ENCODE data around the gene WDR27.
"Not testable (repeated sequence)": the region's sequence is repeated elsewhere in the genome, so short reads cannot be mapped to it uniquely, and the experiment has no call there.

The WDR27 gene

DNA sequence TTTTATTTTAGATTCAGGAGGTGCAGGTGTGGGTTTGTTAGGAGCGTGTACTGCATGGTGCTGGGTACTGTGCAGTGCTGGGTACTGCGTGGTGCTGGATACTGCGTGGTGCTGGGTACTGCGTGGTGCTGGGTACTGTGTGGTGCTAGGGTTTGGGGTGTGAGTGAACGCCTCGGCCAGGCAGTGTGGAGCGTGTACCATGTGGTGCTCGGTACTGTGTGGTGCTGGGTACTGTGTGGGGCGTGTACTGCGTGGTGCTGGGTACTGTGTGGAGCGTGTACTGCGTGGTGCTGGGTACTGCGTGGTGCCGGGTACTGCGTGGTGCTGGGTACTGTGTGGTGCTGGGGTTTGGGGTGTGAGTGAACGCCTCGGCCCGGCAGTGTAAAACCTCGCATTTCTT is 62.9 kb downstream of the WDR27 start:
- no peak for DNase-seq

DNA sequence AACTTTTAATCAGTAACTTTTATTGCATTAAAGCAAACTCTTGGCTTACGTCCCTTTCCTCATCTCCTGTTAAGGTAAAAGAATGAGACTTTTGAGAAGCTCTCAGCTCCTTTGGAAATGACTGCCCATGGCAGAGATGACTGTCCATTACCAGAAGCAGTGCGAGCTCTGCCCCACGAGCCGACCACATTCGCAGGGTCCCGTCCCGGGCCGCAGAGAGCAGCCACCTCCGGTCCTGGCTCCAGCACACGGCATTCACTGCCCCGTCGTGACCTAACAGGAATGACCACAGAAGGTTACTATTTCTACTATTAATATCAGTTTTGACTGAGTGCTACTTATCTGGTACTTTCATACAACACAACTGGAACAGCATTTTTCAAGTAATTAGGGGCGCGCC is 63.4 kb downstream of the WDR27 start:
- no peak for DNase-seq

DNA sequence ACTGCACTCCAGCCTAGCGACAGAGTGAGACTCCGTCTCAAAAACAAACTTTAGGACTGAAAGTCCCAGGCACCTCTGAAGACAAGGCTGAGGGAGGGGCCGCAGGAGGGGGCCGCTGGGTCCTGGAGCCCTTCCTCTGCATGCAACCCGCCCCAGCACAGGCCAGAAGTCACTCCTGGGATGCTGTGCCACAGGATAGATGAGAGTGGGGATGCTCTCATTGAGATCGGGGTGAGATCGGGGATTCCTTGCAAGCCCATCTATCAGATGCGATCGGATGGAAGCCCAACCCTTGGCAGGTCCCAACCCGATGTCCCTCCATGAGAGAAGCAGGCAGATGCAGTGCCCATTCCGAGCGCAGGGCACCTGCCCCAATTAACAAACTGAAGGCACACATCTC is 66.5 kb downstream of the WDR27 start:
- no peak for DNase-seq

DNA sequence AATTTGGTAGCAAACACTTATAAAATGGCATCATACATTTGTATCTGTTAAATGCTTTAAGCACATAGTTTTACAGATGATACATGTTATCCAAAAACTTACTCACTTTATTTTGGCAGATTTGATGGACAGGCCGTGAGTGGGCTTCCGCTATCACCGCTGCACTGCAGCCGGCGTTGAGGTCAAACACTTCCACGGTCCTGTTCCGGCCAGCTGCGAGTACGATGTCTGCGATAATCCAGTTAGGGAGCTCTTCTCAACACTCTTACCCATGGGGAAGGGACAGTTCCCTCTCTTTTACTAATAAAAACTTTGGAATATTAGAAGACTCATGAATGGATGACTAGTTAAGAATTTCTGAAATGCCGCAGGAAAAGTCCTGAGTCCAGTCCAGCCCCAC is 69.0 kb downstream of the WDR27 start:
- DNase-seq: no peak

DNA sequence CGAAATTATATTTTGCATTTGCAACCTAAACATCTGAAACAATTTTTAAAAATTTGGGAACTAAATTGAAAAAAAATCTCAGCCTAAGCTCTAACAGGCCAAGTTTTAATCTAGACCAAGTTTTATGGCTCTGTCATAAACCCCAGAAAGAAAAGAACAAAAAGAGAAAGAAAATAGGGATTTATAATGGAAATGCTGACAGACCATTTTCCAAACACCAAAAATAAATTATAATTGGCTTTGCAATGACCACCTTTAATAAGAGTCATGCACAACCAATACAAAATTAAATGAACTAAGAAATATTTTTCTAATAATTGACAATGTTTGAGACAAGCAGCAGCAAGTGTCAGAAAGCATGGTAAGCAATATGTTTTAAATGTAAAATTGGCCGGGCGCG is 72.6 kb downstream of the WDR27 start:
- no peak for DNase-seq

DNA sequence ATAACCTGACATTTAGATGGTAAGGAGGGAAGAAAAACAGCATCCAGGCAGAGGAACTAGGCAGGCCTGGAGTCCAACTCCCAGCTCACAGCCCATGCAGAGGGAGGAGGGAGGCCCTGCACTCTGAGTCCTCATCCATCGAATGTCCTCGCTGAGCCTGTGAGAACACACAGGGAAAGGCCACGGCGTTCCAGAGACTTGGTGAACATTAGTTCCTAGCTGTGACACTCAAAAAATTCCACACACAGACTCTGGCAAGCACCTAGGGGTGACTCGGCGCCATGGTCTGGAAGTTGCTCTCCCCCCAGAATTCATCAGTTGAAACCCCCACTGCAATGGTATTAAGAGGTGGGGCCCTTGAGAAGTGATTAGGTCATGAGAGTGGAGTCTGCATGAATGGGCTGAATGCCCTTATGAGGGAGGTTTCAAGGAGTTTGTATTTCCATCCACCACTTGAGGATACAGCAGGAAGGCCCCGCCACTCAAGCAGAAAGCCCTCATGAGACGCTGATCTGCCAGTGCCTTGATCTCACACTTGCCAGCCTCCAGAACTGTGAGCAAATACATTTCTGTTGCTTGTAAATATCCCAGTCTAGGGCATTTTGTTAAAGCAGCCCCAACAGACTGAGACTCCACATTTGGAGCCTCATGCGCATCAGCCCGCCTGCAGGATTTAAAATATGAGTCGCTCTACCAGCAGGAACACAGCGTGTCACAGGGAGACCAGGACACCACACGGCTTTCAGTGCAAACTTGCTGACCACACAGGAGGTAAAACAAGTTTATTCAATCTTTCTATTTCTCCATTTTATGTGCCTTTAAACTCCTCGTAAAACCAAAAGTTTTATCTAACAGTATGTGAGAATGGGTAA is 73.9 kb downstream of the WDR27 start:
- DNase-seq: no peak

DNA sequence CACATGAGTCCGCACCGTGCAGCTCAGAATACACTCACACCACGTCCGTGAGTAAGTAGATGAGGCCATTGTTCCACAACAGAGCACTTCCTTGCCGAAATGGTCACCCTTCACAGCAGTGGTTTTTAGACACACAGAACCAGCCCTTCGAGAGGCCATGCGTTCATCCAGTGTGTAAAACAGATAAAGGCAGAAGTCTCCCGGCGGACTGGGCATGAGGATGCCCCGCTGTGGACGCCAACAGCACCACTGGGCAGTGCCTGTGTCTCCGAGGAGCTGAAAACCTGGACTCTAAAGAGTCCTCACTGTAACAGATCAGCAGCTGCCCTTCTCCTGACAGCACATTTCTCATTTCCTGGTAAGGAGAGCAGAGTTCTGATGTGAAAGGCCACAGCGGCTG is 75.2 kb downstream of the WDR27 start:
- DNase-seq: no peak

DNA sequence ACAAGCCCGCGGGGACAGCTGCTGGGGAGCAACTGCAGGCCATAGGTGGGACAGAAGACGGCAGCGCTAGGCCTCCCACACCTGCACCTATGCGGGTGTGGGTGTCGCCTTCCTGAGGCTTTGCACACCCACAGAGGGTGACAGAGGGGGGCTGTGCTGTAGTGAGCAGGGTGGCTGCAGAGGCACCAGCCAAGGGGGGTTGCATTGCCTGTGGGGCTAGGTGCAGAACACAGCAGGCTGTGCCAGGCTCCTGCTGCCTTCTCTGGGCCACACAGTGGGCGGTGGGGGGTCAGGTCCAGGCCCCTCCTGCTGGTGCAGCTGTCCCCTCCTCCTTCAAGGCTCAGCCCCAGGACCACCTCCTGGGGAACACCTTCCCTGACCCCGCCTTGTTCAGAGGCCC is 75.7 kb downstream of the WDR27 start:
- DNase-seq: no peak

DNA sequence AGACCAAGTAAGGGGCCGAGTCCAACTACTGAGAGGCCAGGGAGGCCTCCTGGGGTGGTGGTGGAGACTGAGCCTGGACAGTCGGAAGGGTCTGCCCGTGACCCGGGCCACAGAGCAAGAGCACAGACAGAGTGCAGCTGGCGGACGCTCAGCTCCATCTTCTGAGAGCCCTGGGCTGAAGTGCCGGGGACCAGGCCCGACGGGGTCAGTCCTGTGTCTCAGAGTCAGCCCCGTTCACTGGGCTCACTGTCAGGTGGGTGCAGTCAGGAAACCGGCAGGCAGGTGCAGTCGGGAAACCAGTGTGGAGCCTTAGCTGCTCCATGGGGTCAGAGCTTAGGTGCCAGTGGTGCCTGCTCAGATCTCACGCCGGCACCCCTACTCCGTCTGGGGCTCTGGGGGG is 76.5 kb downstream of the WDR27 start:
- DNase-seq: no peak

DNA sequence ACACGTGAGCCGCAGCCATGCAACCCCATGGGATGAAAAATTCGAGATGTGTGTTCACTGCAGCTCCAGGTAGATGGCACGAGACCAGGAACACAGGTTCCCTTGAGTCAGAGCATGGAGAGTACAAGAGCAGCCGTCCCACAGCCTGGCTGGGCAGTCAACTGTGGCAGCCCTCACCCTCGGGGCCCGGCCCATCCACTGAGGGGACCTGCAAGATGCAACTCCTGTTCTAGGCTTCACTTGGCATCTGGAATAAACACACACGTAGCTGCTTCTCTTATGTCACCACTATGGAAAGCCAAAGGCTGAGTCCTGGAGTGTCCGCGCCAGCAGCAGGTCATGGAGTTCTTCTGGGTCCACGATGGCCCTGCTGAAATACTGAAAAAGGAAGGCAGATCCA is 77.0 kb downstream of the WDR27 start:
- no peak for DNase-seq

DNA sequence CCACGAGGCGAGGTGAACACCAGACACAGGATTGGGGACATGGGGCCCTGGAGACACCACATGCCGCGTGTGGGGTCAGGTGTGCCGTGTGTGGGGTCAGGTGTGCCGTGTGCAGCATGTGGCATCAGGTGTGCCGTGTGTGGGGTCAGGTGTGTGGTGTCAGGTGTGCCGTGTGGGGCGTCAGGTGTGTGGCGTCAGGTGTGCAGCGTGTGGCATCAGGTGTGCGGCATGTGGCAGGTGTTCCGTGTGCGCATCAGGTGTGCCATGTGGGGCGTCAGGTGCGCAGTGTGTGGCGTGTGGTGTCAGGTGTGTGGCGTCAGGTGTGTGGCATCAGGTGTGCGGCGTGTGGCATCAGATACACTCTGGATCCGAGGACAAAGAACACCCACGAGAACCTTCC is 77.9 kb downstream of the WDR27 start:
- DNase-seq: no peak

DNA sequence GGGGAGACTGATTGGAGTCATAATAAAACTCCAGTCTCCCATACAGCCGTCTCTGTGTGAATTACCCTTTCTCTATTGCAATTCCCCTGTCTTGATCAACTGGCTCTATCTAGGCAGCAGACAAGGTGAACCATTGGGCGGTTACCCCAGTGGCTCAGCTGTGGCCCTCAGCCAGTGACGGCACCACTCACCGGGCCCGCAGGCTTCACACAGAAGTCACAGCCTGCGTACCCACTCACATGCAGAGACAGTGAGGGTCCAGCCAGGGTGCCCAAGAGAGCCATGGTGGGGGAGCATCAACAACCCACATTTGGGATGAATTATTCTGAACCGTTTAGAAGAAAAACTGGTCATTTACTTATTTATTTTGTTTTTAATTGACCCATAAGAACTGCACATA is 78.5 kb downstream of the WDR27 start:
- DNase-seq: no peak

DNA sequence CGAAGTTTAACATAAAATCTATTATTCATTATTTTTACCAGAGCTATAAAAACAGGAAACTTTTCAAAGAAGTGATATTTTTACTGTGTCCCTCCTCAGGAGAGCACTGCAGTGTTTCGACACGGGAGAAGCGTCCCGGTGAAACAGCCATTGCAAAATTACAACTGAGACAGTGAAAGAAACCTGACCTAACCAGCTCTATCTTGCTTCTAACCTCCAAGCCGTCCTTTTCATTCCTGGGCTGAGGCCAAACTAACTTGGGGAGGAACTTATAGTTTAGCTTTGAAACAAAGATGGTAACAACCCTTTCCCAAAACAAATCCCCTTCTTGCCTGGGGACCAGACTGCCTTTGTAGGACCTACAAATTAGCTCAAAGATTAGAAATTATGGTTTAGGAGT is 79.2 kb downstream of the WDR27 start:
- DNase-seq: no peak

DNA sequence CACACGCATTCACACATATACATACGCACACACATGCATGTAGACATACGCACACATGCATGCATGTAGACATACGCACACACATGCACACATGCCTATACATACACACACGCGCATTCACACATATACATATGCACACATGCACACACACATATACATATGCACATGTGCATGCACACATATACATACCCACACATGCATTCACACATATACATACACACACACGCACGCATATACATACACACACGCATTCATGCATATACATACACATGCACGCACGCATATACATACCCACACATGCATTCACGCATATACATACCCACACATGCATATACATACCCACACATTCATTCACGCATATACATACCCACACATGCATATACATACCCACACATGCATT is 80.5 kb downstream of the WDR27 start:
- no peak for DNase-seq

DNA sequence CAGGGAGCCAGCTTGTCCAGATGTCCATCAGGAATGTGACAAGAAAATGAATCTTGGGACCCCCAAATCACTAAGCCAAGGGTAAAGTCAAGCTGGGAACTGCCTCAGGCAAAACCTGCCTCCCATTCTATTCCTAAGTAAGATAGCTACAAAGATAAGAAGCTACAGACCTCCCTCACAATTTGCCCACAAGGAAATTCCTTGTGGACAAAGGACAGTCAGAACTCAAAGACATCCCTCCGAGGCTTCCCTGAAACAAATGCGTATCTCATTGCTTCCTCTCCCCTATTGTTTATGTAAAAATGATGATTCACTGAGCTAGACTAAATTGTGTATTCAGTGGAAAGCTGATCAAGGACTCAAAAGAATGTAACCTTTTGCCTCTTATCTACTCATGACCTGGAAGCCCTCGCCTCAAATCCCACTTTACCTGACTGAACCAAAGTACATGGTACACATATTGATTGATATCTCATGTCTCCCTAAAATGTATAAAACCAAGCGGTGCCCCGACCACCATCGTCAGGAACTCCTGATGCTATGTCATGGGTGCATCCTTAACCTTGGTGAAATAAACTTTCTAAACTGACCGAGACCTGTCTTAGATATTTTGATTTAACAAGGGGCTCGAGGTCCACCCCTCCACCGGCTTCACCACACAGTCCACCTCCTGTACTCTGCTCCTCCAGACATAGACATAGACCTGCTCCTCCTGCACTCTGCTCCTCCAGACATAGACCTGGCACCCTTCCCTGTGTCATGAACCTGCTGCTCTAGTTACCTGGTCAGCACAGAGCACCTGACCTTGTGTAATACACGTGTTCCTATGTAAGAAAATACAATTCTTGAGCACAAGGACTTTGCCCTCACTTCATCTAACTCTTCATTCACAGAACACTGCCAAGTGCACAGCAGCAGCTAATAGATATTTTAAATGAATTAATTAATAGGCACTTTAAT is 81.4 kb downstream of the WDR27 start:
- no peak for DNase-seq

DNA sequence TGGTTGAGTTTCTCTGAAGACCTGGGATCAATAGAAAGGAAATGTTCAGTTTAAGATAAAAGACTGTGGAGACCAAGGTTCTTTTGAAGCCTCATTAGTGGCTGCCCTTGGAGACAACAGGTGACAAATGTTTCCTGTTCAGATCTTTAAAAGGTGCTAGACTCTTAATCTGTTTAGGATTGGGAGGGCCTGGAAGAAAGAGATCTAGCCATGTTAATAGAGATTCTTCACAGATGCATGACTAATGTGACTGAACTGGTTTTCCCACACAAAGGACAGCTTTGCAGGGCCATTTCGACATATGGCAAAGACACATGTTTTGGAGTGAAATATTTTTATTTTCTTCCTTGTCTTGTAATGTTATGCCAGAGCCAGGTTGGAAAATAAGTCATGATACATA is 82.2 kb downstream of the WDR27 start:
- no peak for DNase-seq

DNA sequence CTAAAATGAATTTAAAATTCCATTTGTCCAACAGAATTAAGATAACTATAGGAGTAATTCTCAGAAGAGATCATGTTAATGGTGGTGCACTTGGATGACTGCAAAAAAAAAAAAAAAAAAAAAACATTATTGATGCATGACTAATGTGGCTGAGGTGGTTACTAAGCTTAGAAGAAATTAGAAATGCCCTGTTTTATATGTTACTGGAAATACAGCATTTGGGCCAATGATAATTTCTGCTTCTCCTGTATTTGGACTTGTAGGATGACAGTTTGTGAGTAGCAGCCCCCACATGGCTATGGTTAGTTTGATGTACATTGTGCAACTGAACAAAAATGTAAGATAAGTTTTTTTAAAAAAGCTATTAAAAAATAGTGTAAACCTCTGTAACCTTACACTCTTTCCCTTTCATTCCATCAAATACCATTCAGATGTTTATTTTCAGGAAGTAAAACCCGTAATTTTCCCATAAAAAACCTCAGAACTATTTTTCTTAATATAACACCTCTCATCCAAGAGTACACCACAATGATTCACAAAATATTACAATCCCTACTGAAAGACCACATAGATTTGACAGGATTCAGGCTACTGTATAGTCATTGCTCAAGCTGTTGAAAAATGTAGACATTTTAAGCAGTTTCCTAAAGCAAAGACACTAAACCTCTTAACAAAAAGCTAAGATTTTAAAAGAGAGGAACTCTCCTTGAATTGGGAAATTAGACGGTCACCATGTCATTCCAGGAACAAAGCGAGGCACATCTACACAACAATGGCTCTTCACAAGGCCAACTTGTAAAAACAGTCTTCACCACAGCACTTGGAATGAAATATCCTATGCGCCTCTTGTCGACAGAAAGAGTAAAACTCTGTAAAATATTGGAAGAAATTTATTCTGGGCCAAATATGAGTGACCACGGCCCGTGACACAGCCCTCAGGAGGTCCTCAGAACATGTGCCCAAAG is 83.0 kb downstream of the WDR27 start:
- no peak for DNase-seq

DNA sequence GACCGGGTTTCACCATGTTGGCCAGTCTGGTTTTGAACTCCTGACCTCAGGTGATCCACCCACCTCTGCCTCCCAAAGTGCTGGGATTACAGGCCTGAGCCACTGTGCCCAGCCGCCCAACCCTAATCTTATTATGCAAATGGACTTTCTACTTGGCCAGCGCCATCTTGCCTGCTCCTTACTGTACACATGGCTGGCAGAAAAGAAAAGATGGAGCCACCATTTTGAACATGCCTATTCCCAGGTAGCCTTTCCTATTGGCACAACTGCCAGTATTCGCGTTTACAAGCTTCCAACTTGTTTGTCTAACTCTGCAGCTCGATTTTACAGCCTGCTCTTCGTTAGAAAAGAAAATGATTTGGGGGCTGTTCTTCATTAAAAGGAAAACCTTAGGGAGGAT is 84.3 kb downstream of the WDR27 start:
- DNase-seq: no peak

DNA sequence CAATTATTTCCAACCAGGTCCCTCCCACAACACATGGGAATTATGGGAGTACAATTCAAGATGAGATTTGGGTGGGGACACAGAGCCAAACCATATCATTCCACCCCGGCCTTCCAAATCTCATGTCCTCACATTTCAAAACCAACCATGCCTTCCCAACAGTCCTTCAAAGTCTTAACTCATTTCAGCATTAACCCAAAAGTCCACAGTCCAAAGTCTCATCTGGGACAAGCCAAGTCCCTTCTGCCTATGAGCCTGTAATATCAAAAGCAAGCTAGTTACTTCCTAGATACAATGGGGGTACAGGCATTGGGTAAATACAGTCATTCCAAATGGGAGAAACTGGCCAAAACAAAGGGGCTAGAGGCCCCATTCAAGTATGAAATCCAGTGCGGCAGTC is 93.2 kb downstream of the WDR27 start:
- DNase-seq: not testable (repeated sequence)

DNA sequence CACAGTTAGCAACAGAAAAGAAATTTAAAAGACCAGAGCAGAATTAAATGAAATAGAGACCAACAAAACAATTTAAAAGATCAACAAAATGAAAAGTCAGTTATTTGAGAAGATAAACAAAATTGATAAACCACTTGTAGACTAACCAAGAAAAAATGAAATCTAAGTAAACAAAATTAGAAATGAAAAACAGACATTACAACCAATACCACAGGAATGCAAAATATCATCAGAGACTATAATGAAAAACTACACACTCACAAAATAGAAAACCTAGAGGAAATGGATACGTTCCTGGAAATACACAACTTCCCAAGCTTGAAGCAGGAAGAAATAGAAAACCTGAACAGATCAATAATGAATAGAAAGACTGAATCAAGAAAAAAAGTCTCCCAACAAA is 97.8 kb downstream of the WDR27 start:
- no peak for DNase-seq

DNA sequence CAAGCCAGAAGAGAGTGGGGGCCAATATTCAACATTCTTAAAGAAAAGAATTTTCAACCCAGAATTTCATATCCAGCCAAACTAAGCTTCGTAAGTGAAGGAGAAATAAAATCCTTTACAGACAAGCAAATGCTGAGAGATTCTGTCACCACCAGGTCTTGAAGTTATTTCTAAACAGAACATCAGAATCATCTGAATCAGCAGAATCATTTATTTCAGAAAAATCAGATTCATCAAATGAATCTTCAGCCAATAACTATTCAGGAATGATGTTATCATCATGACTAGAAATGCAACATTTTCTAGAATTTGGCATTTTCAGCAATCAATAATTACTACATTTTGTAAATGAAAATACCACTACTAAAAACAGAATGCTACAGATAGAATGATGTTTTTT is 100.7 kb downstream of the WDR27 start:
- not testable (repeated sequence) for DNase-seq

DNA sequence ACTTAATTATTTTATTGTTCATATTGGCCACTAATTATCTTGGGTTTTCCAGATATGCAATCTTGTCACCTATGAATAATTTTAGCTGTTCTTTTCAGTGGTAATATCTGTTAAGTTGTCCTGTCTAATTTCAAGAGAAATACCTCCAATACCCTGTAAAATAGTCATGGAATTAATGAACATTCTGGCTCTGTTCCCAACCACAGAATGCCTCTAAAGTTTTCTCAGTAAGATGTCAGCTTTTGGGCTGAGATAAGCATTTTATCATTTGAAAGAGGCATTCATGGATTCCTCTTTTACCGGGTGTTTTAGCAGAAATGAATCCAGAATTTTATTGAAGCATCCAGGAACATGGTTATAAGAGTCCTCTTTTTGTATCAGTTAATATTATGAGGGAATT is 109.3 kb downstream of the WDR27 start:
- DNase-seq: no peak

DNA sequence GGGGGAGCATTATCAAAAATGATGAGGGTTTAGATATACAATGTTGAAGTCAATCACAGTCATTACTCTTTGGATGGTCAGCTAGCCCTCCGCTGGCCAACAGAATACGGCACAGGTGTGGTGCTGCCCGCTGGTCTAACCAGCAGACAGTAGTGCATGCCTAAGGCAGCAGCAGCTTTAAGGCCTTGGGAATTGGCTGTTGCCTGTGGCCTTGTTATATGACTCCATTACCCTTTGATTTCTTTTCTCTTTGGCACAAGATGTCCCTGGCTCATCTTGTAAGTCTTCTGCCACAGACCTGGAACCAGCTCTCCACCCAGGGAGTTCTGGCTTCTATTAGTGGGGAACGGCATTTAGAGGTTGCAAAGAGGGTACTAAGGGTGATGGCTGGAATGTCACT is 110.2 kb downstream of the WDR27 start:
- no peak for DNase-seq
